K562 (cell line): ENCODE results near the gene CCR2. TPM values are rescaled to one million over a fixed set of nuclear protein-coding genes. Genes with fewer than 3 reads are reported as not detected.

Experiments
- ATAC-seq: fragments of 200-7000 bp; cut with Tn5 transposase; 3 replicates; pipeline ENCODE4 v1.9.1; 2020; ENCODE audit warnings: moderate library complexity
- BruUV-seq: library from RNA; stranded (reverse); fragments of 400-500 nt; replicated peaks from 2 replicates; lab custom pipeline; 2021; lab: Mats Ljungman, UMichigan
- CTCF ChIA-PET: fragments of 300-600 bp; formaldehyde crosslinking; extraction: SDS; loops from one replicate; lab custom pipeline; 2021; ENCODE audit warnings: low intra/inter-chr PET ratio; lab: Yijun Ruan, JAX
- POLR2A ChIA-PET: fragments of 300-600, 350-650 bp; sonication (Branson Sonifier 250); formaldehyde crosslinking; extraction: SDS; loops from one replicate; lab custom pipeline; 2021; ENCODE audit warnings: antibody characterized with exemption, inconsistent platforms; lab: Yijun Ruan, JAX
- DNase-seq, 4 experiments: peaks; one replicate each; pipeline versions ENCODE4 v3.0.0 to v3.0.0-alpha.2; 2011 to 2018; ENCODE audit warnings: low spot score in 3 of 4, mixed read lengths in 3 of 4; ENCODE audit errors: extremely low read depth in 1 of 4
- FAIRE-seq: peaks from 2 replicates; lab custom pipeline; 2011; peaks lifted over from hg19 to GRCh38; lab: Jason Lieb, UNC
- H2AFZ ChIP-seq: 2 replicates; pipeline ENCODE4 v1.6.0; 2011; ENCODE audit warnings: low read depth, low read length, control low read depth, inconsistent platforms
- H3K27ac ChIP-seq: fragments of 200-600 bp; 3 replicates; pipeline ENCODE4 v1.8.0; 2011; ENCODE audit warnings: low read depth, mild to moderate bottlenecking, control low read depth, inconsistent platforms, low read length, moderate library complexity, mixed read lengths; ENCODE audit errors: extremely low read depth
- H3K27me3 ChIP-seq, 2 experiments: fragments of 300-600 bp in 1 of 2; 2 replicates in 1 of 2; 3 replicates in 1 of 2; pipeline versions ENCODE4 v1.6.0 to v1.8.0; 2011; ENCODE audit warnings: inconsistent platforms in 2 of 2, low read length in 2 of 2, mild to moderate bottlenecking in 1 of 2, mixed read lengths in 1 of 2, moderate library complexity in 1 of 2; ENCODE audit not compliant: control insufficient read depth in 2 of 2, insufficient read depth in 2 of 2
- H3K36me3 ChIP-seq: fragments of 300-600 bp; 3 replicates; pipeline ENCODE4 v1.8.0; 2011; ENCODE audit warnings: mild to moderate bottlenecking, low read length, inconsistent platforms; ENCODE audit not compliant: control insufficient read depth, insufficient read depth
- H3K4me1 ChIP-seq, 2 experiments: fragments of 200-600 bp in 1 of 2; replicated peaks in 1 of 2; 2 replicates in 1 of 2; 3 replicates in 1 of 2; pipeline versions ENCODE4 v1.5.1 to v1.8.0; 2011; ENCODE audit warnings: inconsistent platforms in 2 of 2, low read length in 2 of 2, mild to moderate bottlenecking in 1 of 2, mixed read lengths in 1 of 2, moderate library complexity in 1 of 2; ENCODE audit not compliant: control insufficient read depth in 2 of 2, insufficient read depth in 2 of 2
- H3K4me2 ChIP-seq: 2 replicates; pipeline ENCODE4 v1.6.1; 2011; ENCODE audit warnings: low read length, control low read depth, inconsistent platforms, mixed read lengths; ENCODE audit not compliant: insufficient read depth
- H3K4me3 ChIP-seq: fragments of 200-600 bp; sonication (generic), shearing (Covaris generic); 2 replicates; pipeline ENCODE4 v1.5.1; 2016; ENCODE audit warnings: control low read depth, inconsistent platforms
- H3K79me2 ChIP-seq: fragments of 200-600 bp; 3 replicates; pipeline ENCODE4 v1.8.0; 2011; ENCODE audit warnings: low read length, inconsistent platforms; ENCODE audit not compliant: control insufficient read depth, insufficient read depth
- H3K9ac ChIP-seq, 2 experiments: 2 replicates each; pipeline versions ENCODE4 v1.6.0 to v1.6.1; 2011; ENCODE audit warnings: low read depth in 2 of 2, low read length in 2 of 2, control low read depth in 1 of 2, inconsistent platforms in 1 of 2, mild to moderate bottlenecking in 1 of 2, mixed read lengths in 1 of 2; ENCODE audit not compliant: insufficient read depth in 1 of 2
- H3K9me1 ChIP-seq: one replicate; pipeline ENCODE4 v1.6.0; 2011; ENCODE audit warnings: inconsistent platforms, mild to moderate bottlenecking, low read length, moderate library complexity; ENCODE audit not compliant: control insufficient read depth, insufficient read depth
- H3K9me3 ChIP-seq: replicated peaks from 2 replicates; pipeline ENCODE4 v1.5.1; 2011; ENCODE audit warnings: low read depth, low read length, inconsistent platforms; ENCODE audit not compliant: control insufficient read depth, insufficient read depth
- H4K20me1 ChIP-seq: replicated peaks from 2 replicates; pipeline ENCODE4 v1.6.1; 2011; ENCODE audit warnings: low read length, inconsistent platforms, mixed read lengths; ENCODE audit not compliant: control insufficient read depth, insufficient read depth
- CEBPZ ChIP-seq: fragments of 150-350 bp; IDR thresholded peaks from 2 replicates; pipeline ENCODE4 v1.6.1; 2014; ENCODE audit warnings: low read depth, mild to moderate bottlenecking, low read length, borderline replicate concordance
- EP400 ChIP-seq: fragments of 450-650 bp; IDR thresholded peaks from 2 replicates; pipeline ENCODE4 v1.6.1; 2017; ENCODE audit warnings: antibody characterized with exemption, mild to moderate bottlenecking, moderate library complexity
- FOXA1 ChIP-seq: fragments of 450-650 bp; IDR thresholded peaks from 2 replicates; pipeline ENCODE4 v1.6.1; 2016; ENCODE audit warnings: mild to moderate bottlenecking, borderline replicate concordance
- KAT7 ChIP-seq: sonication (generic); formaldehyde crosslinking; IDR thresholded peaks from 2 replicates; pipeline ENCODE4 v1.8.0; 2022; ENCODE audit warnings: missing genetic modification reagents, mild to moderate bottlenecking, borderline replicate concordance
- MED1 ChIP-seq: sonication (generic); formaldehyde crosslinking; IDR thresholded peaks from 2 replicates; pipeline ENCODE4 v1.8.1; 2023; ENCODE audit warnings: missing genetic modification reagents, borderline replicate concordance
- NR2C1 ChIP-seq, 2 experiments: fragments of 450-650 bp; IDR thresholded peaks; 2 replicates each; pipeline ENCODE4 v1.6.1; 2017; ENCODE audit warnings: mild to moderate bottlenecking in 2 of 2, antibody characterized with exemption in 1 of 2, inconsistent platforms in 1 of 2, missing compliant biosample characterization in 1 of 2, missing genetic modification characterization in 1 of 2
- PURB ChIP-seq: sonication (generic); formaldehyde crosslinking; IDR thresholded peaks from 2 replicates; pipeline ENCODE4 v1.9.0; 2021; ENCODE audit warnings: low read depth, mild to moderate bottlenecking, missing genetic modification reagents
- RBM34 ChIP-seq: fragments of 200-400 bp; formaldehyde crosslinking; IDR thresholded peaks from 2 replicates; pipeline ENCODE4 v1.6.1; 2018; ENCODE audit warnings: low read length, borderline replicate concordance; ENCODE audit not compliant: insufficient read depth
- SMAD4 ChIP-seq: fragments of 250-450 bp; sonication (Bioruptor Pico); conservative IDR thresholded peaks from 2 replicates; pipeline ENCODE4 v1.8.0; 2021; ENCODE audit warnings: inconsistent platforms, mild to moderate bottlenecking, moderate library complexity
- TCF15 ChIP-seq: fragments of 250-450 bp; sonication (Bioruptor Pico); IDR thresholded peaks from 2 replicates; pipeline ENCODE4 v1.8.0; 2022; ENCODE audit warnings: moderate library complexity, mild to moderate bottlenecking, inconsistent platforms
- WGBS: fragments of 100-300 bp; shearing (Covaris generic); methylation state at CpG from one replicate; pipeline ENCODE4 v1.1.6; 2016; ENCODE audit warnings: low coverage, mixed read lengths; ENCODE audit not compliant: insufficient coverage; ENCODE audit errors: missing lambda C conversion rate; 5-methylcytosine and 5-hydroxymethylcytosine counted together
- in situ Hi-C: fragments of 300-500 bp; cut with MboI; formaldehyde crosslinking; loops from 4 replicates; pipeline ENCODE4 v1.15.0; 2018; ENCODE audit warnings: inconsistent platforms, mixed read lengths
- intact Hi-C: fragments of 100-400 bp; cut with micrococcal nuclease; formaldehyde crosslinking; loops from 2 replicates; pipeline ENCODE4 v1.14.2; 2022
- polyA plus RNA-seq, 8 experiments: library from polyadenylated mRNA; depleted of rRNA in 4 of 8; stranded (reverse) in 5 of 8; unstranded in 3 of 8; fragments of >200 nt; fragmentation: Nextera tagmentation in 2 of 8; fragmentation: Illumina TruSeq in 1 of 8; extraction: Ambion mirVana in 2 of 8; extraction: Trizol in 1 of 8; gene quantifications; 2 replicates each; pipeline versions ENCODE4 v1.2.1 to v1.2.3, GENCODE V29; 2011 to 2014; ENCODE audit warnings: inconsistent platforms in 1 of 8, missing spikeins in 1 of 8
- total RNA-seq, 7 experiments: library from RNA; depleted of rRNA in 6 of 7; stranded (reverse); fragments of >200 nt in 6 of 7; fragmentation: Illumina TruSeq in 2 of 7; extraction: Trizol in 2 of 7; gene quantifications; 2 replicates each; pipeline versions ENCODE4 v1.2.1 to v1.2.3, GENCODE V29; 2011 to 2021; ENCODE audit warnings: low replicate concordance in 1 of 7

Gene CCR2
- total and polyA plus RNA-seq, 9 of the 15 experiments (the other 6 are each of a cell fraction or from before 2014, with no cell fraction given) = not detected

GRCh38 chr3:46397111-46397510 lies 43.2 kb downstream of the CCR2 start:
- Histone ChIP-seq H3K27me3 (peaks cover 0 to 17% of the 10 kb centered on the region in 2 experiments; a peak in 2 of 5 replicates), H3K79me2 (no peaks in the 10 kb centered on the region), H3K9me3 (no peaks in the 10 kb centered on the region), H3K4me1 (peaks cover 10 to 48% of the 10 kb centered on the region in 2 experiments), H2AFZ (no peak overlapping the region), H3K4me3 (no peak overlapping the region), H3K9ac (no peak overlapping the region), H3K4me2 (no peak overlapping the region), H4K20me1 (no peaks in the 10 kb centered on the region), H3K27ac (no peak overlapping the region), H3K36me3 (no peaks in the 10 kb centered on the region), H3K9me1 (no peaks in the 10 kb centered on the region)
- BruUV-seq = no TSS peak
- TF ChIP-seq PURB (CRISPR knock-in tag) (no peak), FOXA1 (no peak), CEBPZ (no peak), KAT7 (CRISPR knock-in tag) (no peak), TCF15 (CRISPR knock-in tag) (no peak), EP400 (no peak), MED1 (CRISPR knock-in tag) (no peak), RBM34 (no peak), SMAD4 (CRISPR knock-in tag) (no peak), NR2C1 (IDR thresholded peaks at IDR 0.05) (no peak), NR2C1 (tag; IDR thresholded peaks at IDR 0.05) (no peak)
- intact Hi-C loops (no loop called here), in situ Hi-C loops (no loop called here)
- CTCF ChIA-PET = no interaction called here
- POLR2A ChIA-PET = no interaction called here
- ATAC-seq = no peak
- FAIRE-seq = no peak
- no peak for DNase-seq
- 59% methylated on average over 7 of the region's 7 CpGs for WGBS
